H1 (cell line): ENCODE measurements around the gene KRT80. TPM values are rescaled to one million over a fixed set of nuclear protein-coding genes. Genes with fewer than 3 reads are reported as not detected.

Source experiments
- polyA plus RNA-seq, 7 experiments: library from polyadenylated mRNA; depleted of rRNA in 3 of 7; stranded (reverse) in 5 of 7; unstranded in 2 of 7; fragments of >200 nt in 5 of 7; fragments of 200-250 nt in 2 of 7; gene quantifications; 1 replicate in 5 of 7; 2 replicates in 1 of 7; 4 replicates in 1 of 7; pipeline versions ENCODE4 v1.2.1 to v1.2.3, GENCODE V29; 2011 to 2013; ENCODE audit warnings: missing spikeins in 2 of 7, mixed read lengths in 2 of 7
- total RNA-seq: library from RNA; stranded (reverse); fragmentation: NEBNext Ultra II Directional; extraction: Animal tissue kit (Norgen Biotek cat#: 25700); gene quantifications from 2 replicates; pipeline ENCODE4 v1.2.1, GENCODE V29; 2021
- TF ChIP-seq, protein P1 (sequence below): fragments of 300-600 bp; sonication (generic); IDR thresholded peaks from 2 replicates; pipeline ENCODE4 v1.7.1; 2012; ENCODE audit warnings: low read length, moderate library complexity, mild to moderate bottlenecking, inconsistent platforms; ENCODE audit not compliant: insufficient replicate concordance

Gene KRT80
- total and polyA plus RNA-seq, 2 of the 8 experiments (the other 6 are each of a cell fraction or from before 2014, with no cell fraction given): 0.05 TPM; not detected in 1

DNA sequence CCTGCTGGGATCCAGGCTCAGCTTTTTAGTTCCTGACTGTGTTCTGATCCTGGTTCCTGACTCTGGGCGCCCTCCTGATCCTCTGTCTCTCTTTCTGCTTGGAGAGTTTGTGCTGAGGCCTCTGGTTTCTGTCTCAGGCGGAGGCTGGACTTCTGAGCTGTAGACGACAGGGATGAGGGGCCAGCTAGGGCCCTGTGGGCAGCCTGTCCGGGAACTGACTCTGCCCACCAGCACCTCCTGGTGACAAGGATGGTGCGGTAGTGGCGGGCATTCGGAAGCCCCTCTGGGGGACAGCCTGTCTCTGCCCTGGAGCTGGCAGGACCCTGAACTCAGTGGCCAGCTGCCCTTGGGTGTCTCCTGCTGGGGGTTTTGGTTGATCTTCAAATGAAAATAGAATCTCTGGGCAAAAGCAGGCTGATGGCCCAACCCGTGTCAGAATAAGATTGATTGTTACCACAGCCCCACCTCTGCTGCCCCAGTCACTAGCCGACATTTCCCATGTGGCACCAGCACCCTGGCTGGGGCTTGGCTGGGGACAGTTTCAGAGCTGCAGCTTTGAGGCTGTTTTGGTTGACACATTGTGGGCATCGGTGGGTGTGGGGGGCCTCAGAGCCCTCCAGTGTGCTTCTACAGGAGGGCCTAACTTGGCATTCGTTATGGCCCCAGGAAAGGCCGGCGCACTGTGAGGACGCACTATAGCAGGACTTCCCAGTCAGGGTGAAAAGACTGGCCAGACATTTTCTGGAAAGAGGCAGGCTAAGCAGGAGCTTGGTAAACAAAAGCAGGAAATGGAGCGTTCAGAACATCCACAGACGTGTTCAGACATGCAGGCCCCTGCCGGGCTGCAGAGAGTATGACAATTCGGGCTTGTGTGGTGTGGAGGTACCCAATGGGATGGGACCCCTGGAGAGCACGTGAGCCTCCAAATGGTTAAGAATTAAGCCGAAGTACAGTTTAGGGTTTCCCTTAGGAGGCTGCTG, 16.2 kb downstream of the KRT80 start (continued):
- TF ChIP-seq, protein P1, sequence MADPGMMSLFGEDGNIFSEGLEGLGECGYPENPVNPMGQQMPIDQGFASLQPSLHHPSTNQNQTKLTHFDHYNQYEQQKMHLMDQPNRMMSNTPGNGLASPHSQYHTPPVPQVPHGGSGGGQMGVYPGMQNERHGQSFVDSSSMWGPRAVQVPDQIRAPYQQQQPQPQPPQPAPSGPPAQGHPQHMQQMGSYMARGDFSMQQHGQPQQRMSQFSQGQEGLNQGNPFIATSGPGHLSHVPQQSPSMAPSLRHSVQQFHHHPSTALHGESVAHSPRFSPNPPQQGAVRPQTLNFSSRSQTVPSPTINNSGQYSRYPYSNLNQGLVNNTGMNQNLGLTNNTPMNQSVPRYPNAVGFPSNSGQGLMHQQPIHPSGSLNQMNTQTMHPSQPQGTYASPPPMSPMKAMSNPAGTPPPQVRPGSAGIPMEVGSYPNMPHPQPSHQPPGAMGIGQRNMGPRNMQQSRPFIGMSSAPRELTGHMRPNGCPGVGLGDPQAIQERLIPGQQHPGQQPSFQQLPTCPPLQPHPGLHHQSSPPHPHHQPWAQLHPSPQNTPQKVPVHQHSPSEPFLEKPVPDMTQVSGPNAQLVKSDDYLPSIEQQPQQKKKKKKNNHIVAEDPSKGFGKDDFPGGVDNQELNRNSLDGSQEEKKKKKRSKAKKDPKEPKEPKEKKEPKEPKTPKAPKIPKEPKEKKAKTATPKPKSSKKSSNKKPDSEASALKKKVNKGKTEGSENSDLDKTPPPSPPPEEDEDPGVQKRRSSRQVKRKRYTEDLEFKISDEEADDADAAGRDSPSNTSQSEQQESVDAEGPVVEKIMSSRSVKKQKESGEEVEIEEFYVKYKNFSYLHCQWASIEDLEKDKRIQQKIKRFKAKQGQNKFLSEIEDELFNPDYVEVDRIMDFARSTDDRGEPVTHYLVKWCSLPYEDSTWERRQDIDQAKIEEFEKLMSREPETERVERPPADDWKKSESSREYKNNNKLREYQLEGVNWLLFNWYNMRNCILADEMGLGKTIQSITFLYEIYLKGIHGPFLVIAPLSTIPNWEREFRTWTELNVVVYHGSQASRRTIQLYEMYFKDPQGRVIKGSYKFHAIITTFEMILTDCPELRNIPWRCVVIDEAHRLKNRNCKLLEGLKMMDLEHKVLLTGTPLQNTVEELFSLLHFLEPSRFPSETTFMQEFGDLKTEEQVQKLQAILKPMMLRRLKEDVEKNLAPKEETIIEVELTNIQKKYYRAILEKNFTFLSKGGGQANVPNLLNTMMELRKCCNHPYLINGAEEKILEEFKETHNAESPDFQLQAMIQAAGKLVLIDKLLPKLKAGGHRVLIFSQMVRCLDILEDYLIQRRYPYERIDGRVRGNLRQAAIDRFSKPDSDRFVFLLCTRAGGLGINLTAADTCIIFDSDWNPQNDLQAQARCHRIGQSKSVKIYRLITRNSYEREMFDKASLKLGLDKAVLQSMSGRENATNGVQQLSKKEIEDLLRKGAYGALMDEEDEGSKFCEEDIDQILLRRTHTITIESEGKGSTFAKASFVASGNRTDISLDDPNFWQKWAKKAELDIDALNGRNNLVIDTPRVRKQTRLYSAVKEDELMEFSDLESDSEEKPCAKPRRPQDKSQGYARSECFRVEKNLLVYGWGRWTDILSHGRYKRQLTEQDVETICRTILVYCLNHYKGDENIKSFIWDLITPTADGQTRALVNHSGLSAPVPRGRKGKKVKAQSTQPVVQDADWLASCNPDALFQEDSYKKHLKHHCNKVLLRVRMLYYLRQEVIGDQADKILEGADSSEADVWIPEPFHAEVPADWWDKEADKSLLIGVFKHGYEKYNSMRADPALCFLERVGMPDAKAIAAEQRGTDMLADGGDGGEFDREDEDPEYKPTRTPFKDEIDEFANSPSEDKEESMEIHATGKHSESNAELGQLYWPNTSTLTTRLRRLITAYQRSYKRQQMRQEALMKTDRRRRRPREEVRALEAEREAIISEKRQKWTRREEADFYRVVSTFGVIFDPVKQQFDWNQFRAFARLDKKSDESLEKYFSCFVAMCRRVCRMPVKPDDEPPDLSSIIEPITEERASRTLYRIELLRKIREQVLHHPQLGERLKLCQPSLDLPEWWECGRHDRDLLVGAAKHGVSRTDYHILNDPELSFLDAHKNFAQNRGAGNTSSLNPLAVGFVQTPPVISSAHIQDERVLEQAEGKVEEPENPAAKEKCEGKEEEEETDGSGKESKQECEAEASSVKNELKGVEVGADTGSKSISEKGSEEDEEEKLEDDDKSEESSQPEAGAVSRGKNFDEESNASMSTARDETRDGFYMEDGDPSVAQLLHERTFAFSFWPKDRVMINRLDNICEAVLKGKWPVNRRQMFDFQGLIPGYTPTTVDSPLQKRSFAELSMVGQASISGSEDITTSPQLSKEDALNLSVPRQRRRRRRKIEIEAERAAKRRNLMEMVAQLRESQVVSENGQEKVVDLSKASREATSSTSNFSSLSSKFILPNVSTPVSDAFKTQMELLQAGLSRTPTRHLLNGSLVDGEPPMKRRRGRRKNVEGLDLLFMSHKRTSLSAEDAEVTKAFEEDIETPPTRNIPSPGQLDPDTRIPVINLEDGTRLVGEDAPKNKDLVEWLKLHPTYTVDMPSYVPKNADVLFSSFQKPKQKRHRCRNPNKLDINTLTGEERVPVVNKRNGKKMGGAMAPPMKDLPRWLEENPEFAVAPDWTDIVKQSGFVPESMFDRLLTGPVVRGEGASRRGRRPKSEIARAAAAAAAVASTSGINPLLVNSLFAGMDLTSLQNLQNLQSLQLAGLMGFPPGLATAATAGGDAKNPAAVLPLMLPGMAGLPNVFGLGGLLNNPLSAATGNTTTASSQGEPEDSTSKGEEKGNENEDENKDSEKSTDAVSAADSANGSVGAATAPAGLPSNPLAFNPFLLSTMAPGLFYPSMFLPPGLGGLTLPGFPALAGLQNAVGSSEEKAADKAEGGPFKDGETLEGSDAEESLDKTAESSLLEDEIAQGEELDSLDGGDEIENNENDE: no peak
